Activated CD8-positive, alpha-beta T cell treated with anti-CD3 and anti-CD28 coated beads for 36 hours (primary cell): ENCODE data around the gene EEIG1. TPM values are rescaled to one million over a fixed set of nuclear protein-coding genes. Genes with fewer than 3 reads are reported as not detected.

Source experiments
- ATAC-seq: fragments of 200-7000 bp; cut with Tn5 transposase; one replicate; pipeline ENCODE4 v1.10.0; 2021; ENCODE audit warnings: mild to moderate bottlenecking, moderate library complexity
- CTCF ChIA-PET: fragments of 350-600 bp; sonication (Branson Sonifier 250); formaldehyde crosslinking; loops from one replicate; lab custom pipeline; 2021; ENCODE audit warnings: antibody characterized with exemption; lab: Charles Lee
- POLR2A ChIA-PET: fragments of 350-600 bp; sonication (Branson Sonifier 250); formaldehyde crosslinking; loops from one replicate; lab custom pipeline; 2021; ENCODE audit warnings: antibody characterized with exemption; lab: Charles Lee
- DNase-seq: peaks from one replicate; pipeline ENCODE4 v3.0.0-alpha.2; 2020
- H3K27ac Mint-ChIP-seq: one replicate; pipeline ENCODE4 v1.8.0; 2021; ENCODE audit warnings: mild to moderate bottlenecking, mixed read lengths
- H3K27me3 Mint-ChIP-seq: one replicate; pipeline ENCODE4 v1.8.0; 2021; ENCODE audit warnings: mixed read lengths
- H3K36me3 Mint-ChIP-seq: one replicate; pipeline ENCODE4 v1.8.0; 2021; ENCODE audit warnings: low read depth, mixed read lengths
- H3K4me1 Mint-ChIP-seq: one replicate; pipeline ENCODE4 v1.8.0; 2021; ENCODE audit warnings: low read depth, mixed read lengths
- H3K4me3 Mint-ChIP-seq: one replicate; pipeline ENCODE4 v1.8.0; 2021; ENCODE audit warnings: mild to moderate bottlenecking, moderate library complexity, mixed read lengths
- H3K9me3 Mint-ChIP-seq: one replicate; pipeline ENCODE4 v1.8.0; 2021; ENCODE audit warnings: mixed read lengths
- CTCF ChIP-seq: fragments of 200-600 bp; IDR thresholded peaks from one replicate; pipeline ENCODE4 v1.8.0; 2022; ENCODE audit warnings: antibody characterized with exemption, mild to moderate bottlenecking
- intact Hi-C: fragments of 100-400 bp; cut with micrococcal nuclease; formaldehyde crosslinking; loops from one replicate; pipeline ENCODE4 v1.10.0; 2022
- total RNA-seq, 2 experiments: library from RNA; stranded (reverse); gene quantifications; one replicate each; pipeline ENCODE4 v1.2.3, GENCODE V29; 2021

The EEIG1 gene
- total RNA-seq, 2 experiments from 2014 or later: 79.7 to 81.5 TPM

- ATAC-seq: peak; percentile 29
- Mint-ChIP-seq H3K27me3 (no peaks in the 10 kb centered on the region), H3K9me3 (no peaks in the 10 kb centered on the region), H3K27ac (no peak overlapping the region), H3K4me3 (peak overlapping the region; percentile 51), H3K36me3 (peaks cover 24% of the 10 kb centered on the region), H3K4me1 (peaks cover 43% of the 10 kb centered on the region)
- peak; percentile 45 for DNase-seq
- intact Hi-C loops: no loop called here
- no peak for TF ChIP-seq CTCF
- ChIA-PET POLR2A (interaction anchor here (1.5 kb wide), 2 partner anchors 10 to 96 kb away, joined by 5 read pairs; no protein-coding TSS in a partner anchor), CTCF (interaction anchor here (0.6 to 1.4 kb wide), 4 partner anchors 9 to 104 kb away, joined by 3 to 4 read pairs (median 3); no protein-coding TSS in a partner anchor)
These were observed 49.5 kb downstream of the EEIG1 start for GRCh38 chr9:127931092-127931881.

Other genes with a start within 250 kb of the EEIG1 start
- gene TOR2A, start 245.7 kb downstream of the EEIG1 start, total RNA-seq: 10 to 100 TPM; 14.4 to 16.1 TPM
- gene SH2D3C, start 202.3 kb downstream of the EEIG1 start, total RNA-seq: 10 to 100 TPM; 29.9 to 30.3 TPM
- gene CDK9, start 195.0 kb downstream of the EEIG1 start, total RNA-seq: 10 to 100 TPM; 86.2 to 91.6 TPM
- gene FPGS, start 178.1 kb downstream of the EEIG1 start, total RNA-seq: 10 to 100 TPM; 79.8 to 80.4 TPM
- gene ENG, start 126.3 kb downstream of the EEIG1 start, total RNA-seq: 10 to 100 TPM; 14.2 to 15.0 TPM
- 10 to 100 TPM; 12.1 to 14.8 TPM for gene AK1, start 103.3 kb downstream of the EEIG1 start, total RNA-seq
- gene ST6GALNAC6, start 81.4 kb downstream of the EEIG1 start, total RNA-seq: 10 to 100 TPM; 36.9 to 38.8 TPM
- 10 to 100 TPM; 34.3 to 34.9 TPM for gene ST6GALNAC4, start 63.9 kb downstream of the EEIG1 start, total RNA-seq
- 1 to 10 TPM; 1.7 to 2.5 TPM for gene PIP5KL1, start 50.2 kb downstream of the EEIG1 start, total RNA-seq
- gene DPM2, start 43.1 kb downstream of the EEIG1 start, total RNA-seq: 10 to 100 TPM; 41.3 to 43.9 TPM
- 10 to 100 TPM in 1 of 2 experiments, 1 to 10 TPM in 1; 8.4 to 11.8 TPM for gene NAIF1, start 86.3 kb upstream of the EEIG1 start, total RNA-seq
- 10 to 100 TPM; 12.9 to 14.6 TPM for gene SLC25A25, start 87.2 kb upstream of the EEIG1 start, total RNA-seq
- 10 to 100 TPM; 40.8 to 49.5 TPM for gene PTGES2, start 146.7 kb upstream of the EEIG1 start, total RNA-seq
- gene LCN2, start 168.5 kb upstream of the EEIG1 start, total RNA-seq: not detected
- 100 to 1,000 TPM; 127 to 132 TPM for gene BBLN, start 179.3 kb upstream of the EEIG1 start, total RNA-seq
- 10 to 100 TPM; 75.7 to 77.1 TPM for gene CIZ1, start 210.6 kb upstream of the EEIG1 start, total RNA-seq
- under 1 TPM; 0.36 to 0.59 TPM for gene DNM1, start 222.4 kb upstream of the EEIG1 start, total RNA-seq